H1 (cell line): Measurements from ENCODE around the gene PRDM10. TPM values are rescaled to one million over a fixed set of nuclear protein-coding genes. Genes with fewer than 3 reads are reported as not detected.

Experiments
- CTCF ChIA-PET: fragments of 300-600 bp; sonication (Branson Sonifier 250); formaldehyde crosslinking; loops from one replicate; lab custom pipeline; 2021; ENCODE audit not compliant: partially characterized antibody; lab: Charles Lee
- POLR2A ChIA-PET: fragments of 300-600 bp; sonication (Branson Sonifier 250); formaldehyde crosslinking; loops from one replicate; lab custom pipeline; 2021; ENCODE audit warnings: inconsistent platforms; ENCODE audit not compliant: partially characterized antibody; lab: Charles Lee
- DNase-seq, 2 experiments: peaks; one replicate each; pipeline versions ENCODE4 v3.0.0 to v3.0.0-alpha.2; 2010 to 2022; ENCODE audit warnings: low spot score in 2 of 2, low read depth in 1 of 2, mixed read lengths in 1 of 2
- FAIRE-seq: peaks from 2 replicates; lab custom pipeline; 2011; peaks lifted over from hg19 to GRCh38; lab: Jason Lieb, UNC
- H2AFZ ChIP-seq: 2 replicates; pipeline ENCODE4 v1.8.1; 2012; ENCODE audit warnings: low read length, inconsistent platforms
- H2AK5ac ChIP-seq: 2 replicates; pipeline ENCODE4 v1.6.1; 2013; ENCODE audit warnings: low read depth, low read length
- H2BK120ac ChIP-seq: replicated peaks from 2 replicates; pipeline ENCODE3; 2013; ENCODE audit warnings: low read depth, low read length, inconsistent platforms
- H2BK12ac ChIP-seq: 2 replicates; pipeline ENCODE4 v1.6.1; 2013; ENCODE audit warnings: low read depth, low read length
- H2BK15ac ChIP-seq: 2 replicates; pipeline ENCODE4 v1.6.1; 2013; ENCODE audit warnings: low read length
- H2BK20ac ChIP-seq: 2 replicates; pipeline ENCODE4 v1.6.1; 2013; ENCODE audit warnings: low read length
- H2BK5ac ChIP-seq: 2 replicates; pipeline ENCODE4 v1.6.1; 2013; ENCODE audit warnings: low read depth, low read length
- H3K14ac ChIP-seq: 2 replicates; pipeline ENCODE4 v1.6.1; 2013; ENCODE audit warnings: inconsistent platforms; ENCODE audit not compliant: insufficient read length
- H3K18ac ChIP-seq: 2 replicates; pipeline ENCODE4 v1.6.1; 2013; ENCODE audit warnings: low read length; ENCODE audit errors: extremely low read depth
- H3K23ac ChIP-seq: 2 replicates; pipeline ENCODE4 v1.6.1; 2013; ENCODE audit warnings: inconsistent platforms; ENCODE audit not compliant: insufficient read length
- H3K23me2 ChIP-seq: 2 replicates; pipeline ENCODE4 v1.6.1; 2013; ENCODE audit warnings: low read depth, low read length
- H3K27ac ChIP-seq: 2 replicates; pipeline ENCODE4 v1.6.1; 2011; ENCODE audit warnings: low read depth, low read length, inconsistent platforms
- H3K27me3 ChIP-seq, 4 experiments: replicated peaks in 1 of 4; 1 replicate in 1 of 4; 2 replicates in 3 of 4; pipeline versions ENCODE4 v1.6.1 to v1.8.1; 2011 to 2013; ENCODE audit warnings: low read length in 3 of 4, mild to moderate bottlenecking in 3 of 4, inconsistent platforms in 2 of 4, mixed read lengths in 2 of 4, moderate library complexity in 1 of 4; ENCODE audit not compliant: control insufficient read depth in 3 of 4, insufficient read depth in 3 of 4; ENCODE audit errors: extremely low read depth in 1 of 4
- H3K36me3 ChIP-seq, 4 experiments: 2 replicates each; pipeline versions ENCODE4 v1.6.1 to v1.8.1; 2011 to 2013; ENCODE audit warnings: mild to moderate bottlenecking in 4 of 4, low read length in 3 of 4, moderate library complexity in 2 of 4, control low read depth in 1 of 4, inconsistent platforms in 1 of 4; ENCODE audit not compliant: insufficient read depth in 4 of 4, control insufficient read depth in 2 of 4
- H3K4ac ChIP-seq: replicated peaks from 2 replicates; pipeline ENCODE3; 2013; ENCODE audit warnings: low read length, low read depth, mixed read lengths, inconsistent platforms; ENCODE audit not compliant: insufficient read length
- H3K4me1 ChIP-seq, 4 experiments: replicated peaks in 1 of 4; 1 replicate in 1 of 4; 2 replicates in 3 of 4; pipeline versions ENCODE4 v1.6.1 to v1.8.1; 2011 to 2013; ENCODE audit warnings: low read length in 3 of 4, inconsistent platforms in 2 of 4, mixed read lengths in 1 of 4; ENCODE audit not compliant: insufficient read depth in 4 of 4, control insufficient read depth in 3 of 4
- H3K4me2 ChIP-seq, 2 experiments: 2 replicates each; pipeline versions ENCODE4 v1.6.1 to v1.8.1; 2011 to 2013; ENCODE audit warnings: low read depth in 2 of 2, low read length in 2 of 2, control low read depth in 1 of 2, inconsistent platforms in 1 of 2, mild to moderate bottlenecking in 1 of 2; ENCODE audit not compliant: insufficient read depth in 1 of 2
- H3K4me3 ChIP-seq, 4 experiments: fragments of 200-600, 300-600 bp in 1 of 4; sonication (generic), shearing (Covaris generic), sonication (Bioruptor Twin) in 1 of 4; 2 replicates each; pipeline versions ENCODE4 v1.5.1 to v1.8.1; 2011 to 2016; ENCODE audit warnings: low read length in 4 of 4, low read depth in 3 of 4, control low read depth in 2 of 4, inconsistent platforms in 2 of 4, mild to moderate bottlenecking in 2 of 4, mixed read lengths in 1 of 4, moderate library complexity in 1 of 4; ENCODE audit not compliant: insufficient read depth in 2 of 4; ENCODE audit errors: extremely low read depth in 1 of 4
- H3K56ac ChIP-seq: replicated peaks from 2 replicates; pipeline ENCODE3; 2013; ENCODE audit warnings: low read depth, mild to moderate bottlenecking, mixed read lengths, low read length, inconsistent platforms; ENCODE audit not compliant: insufficient read length
- H3K79me1 ChIP-seq: 2 replicates; pipeline ENCODE4 v1.6.1; 2013; ENCODE audit warnings: low read depth, low read length, control low read depth
- H3K79me2 ChIP-seq, 2 experiments: 2 replicates each; pipeline versions ENCODE4 v1.6.1 to v1.8.1; 2012 to 2013; ENCODE audit warnings: low read length in 2 of 2, mild to moderate bottlenecking in 2 of 2, inconsistent platforms in 1 of 2; ENCODE audit not compliant: insufficient read depth in 2 of 2, control insufficient read depth in 1 of 2
- H3K9ac ChIP-seq, 4 experiments: replicated peaks in 1 of 4; 1 replicate in 1 of 4; 2 replicates in 3 of 4; pipeline versions ENCODE4 v1.6.1 to v1.8.1; 2011 to 2013; ENCODE audit warnings: low read depth in 3 of 4, low read length in 3 of 4, control low read depth in 2 of 4, mild to moderate bottlenecking in 2 of 4, moderate library complexity in 2 of 4, inconsistent platforms in 1 of 4; ENCODE audit errors: extremely low read depth in 1 of 4
- H3K9me3 ChIP-seq, 2 experiments: 2 replicates each; pipeline versions ENCODE4 v1.6.1 to v1.8.1; 2012 to 2013; ENCODE audit warnings: mild to moderate bottlenecking in 2 of 2, moderate library complexity in 2 of 2, control low read depth in 1 of 2, inconsistent platforms in 1 of 2, low read depth in 1 of 2, low read length in 1 of 2, mixed read lengths in 1 of 2; ENCODE audit not compliant: insufficient read depth in 2 of 2
- H4K20me1 ChIP-seq, 2 experiments: replicated peaks in 1 of 2; 2 replicates each; pipeline versions ENCODE3 to v1.8.1; 2011 to 2013; ENCODE audit warnings: inconsistent platforms in 2 of 2, low read length in 2 of 2, mild to moderate bottlenecking in 1 of 2; ENCODE audit not compliant: insufficient read depth in 2 of 2, control insufficient read depth in 1 of 2
- H4K5ac ChIP-seq: 2 replicates; pipeline ENCODE4 v1.6.1; 2013; ENCODE audit warnings: low read length, low read depth, mixed read lengths, inconsistent platforms; ENCODE audit not compliant: insufficient read length
- H4K8ac ChIP-seq: 2 replicates; pipeline ENCODE4 v1.8.0; 2013; ENCODE audit warnings: mild to moderate bottlenecking, moderate library complexity, low read length, inconsistent platforms; ENCODE audit not compliant: insufficient read depth; ENCODE audit errors: extremely low read depth
- H4K91ac ChIP-seq: replicated peaks from 2 replicates; pipeline ENCODE3; 2013; ENCODE audit warnings: low read length, mixed read lengths, inconsistent platforms; ENCODE audit not compliant: insufficient read length
- ASH2L ChIP-seq: fragments of 200-600, 300-600 bp; sonication (generic); IDR thresholded peaks from one replicate; pipeline ENCODE4 v1.7.1; 2017; ENCODE audit warnings: low read length
- JUND ChIP-seq: IDR thresholded peaks from 2 replicates; pipeline ENCODE4 v1.6.1; 2011; ENCODE audit warnings: mild to moderate bottlenecking, improper control_type of control experiment, low read length
- ZNF274 ChIP-seq: IDR thresholded peaks from 2 replicates; pipeline ENCODE4 v1.7.0; 2012; ENCODE audit warnings: low read length, borderline replicate concordance; ENCODE audit errors: extremely low read depth
- WGBS, 2 experiments: shearing (Covaris generic) in 1 of 2; methylation state at CpG; one replicate each; pipeline versions ENCODE4 v1.1.6 to v1.1.7; 2013 to 2015; ENCODE audit warnings: low lambda C conversion rate in 2 of 2, mixed read lengths in 2 of 2, inconsistent platforms in 1 of 2, low coverage in 1 of 2, missing lambda C conversion rate in 1 of 2; ENCODE audit not compliant: insufficient replicate concordance in 2 of 2, insufficient coverage in 1 of 2, insufficient read length in 1 of 2; ENCODE audit errors: extremely low coverage in 1 of 2, missing lambda C conversion rate in 1 of 2; 5-methylcytosine and 5-hydroxymethylcytosine counted together
- polyA plus RNA-seq, 7 experiments: library from polyadenylated mRNA; depleted of rRNA in 3 of 7; stranded (reverse) in 5 of 7; unstranded in 2 of 7; fragments of >200 nt in 5 of 7; fragments of 200-250 nt in 2 of 7; gene quantifications; 1 replicate in 5 of 7; 2 replicates in 1 of 7; 4 replicates in 1 of 7; pipeline versions ENCODE4 v1.2.1 to v1.2.3, GENCODE V29; 2011 to 2013; ENCODE audit warnings: missing spikeins in 2 of 7, mixed read lengths in 2 of 7
- total RNA-seq: library from RNA; stranded (reverse); fragmentation: NEBNext Ultra II Directional; extraction: Animal tissue kit (Norgen Biotek cat#: 25700); gene quantifications from 2 replicates; pipeline ENCODE4 v1.2.1, GENCODE V29; 2021

PRDM10 gene
- total and polyA plus RNA-seq, 2 of the 8 experiments (the other 6 are each of a cell fraction or from before 2014, with no cell fraction given): 15.5 to 19.2 TPM

- no peak overlapping the region for H2AFZ ChIP-seq
- H2BK12ac ChIP-seq: no peak overlapping the region
- H3K4ac ChIP-seq: no peak overlapping the region
- H3K4me3 ChIP-seq: no peak overlapping the region
- no peak overlapping the region for H3K4me2 ChIP-seq
- no peak overlapping the region for H3K18ac ChIP-seq
- no peaks in the 10 kb centered on the region for H4K20me1 ChIP-seq
- H3K27ac ChIP-seq: no peak overlapping the region
- FAIRE-seq (no peak), DNase-seq (no peak)
- H4K91ac ChIP-seq: no peak overlapping the region
- H2BK15ac ChIP-seq: no peak overlapping the region
- no peak overlapping the region for H3K23ac ChIP-seq
- no peaks in the 10 kb centered on the region for H3K23me2 ChIP-seq
- H4K8ac ChIP-seq: no peak overlapping the region
- WGBS, 2 experiments: 91% methylated on average over 3 of the region's 3 CpGs; no CpG with 5 or more reads in 1 of the 2 experiments
- no peak overlapping the region for H3K56ac ChIP-seq
- no peaks in the 10 kb centered on the region for H3K36me3 ChIP-seq
- peaks cover 3% of the 10 kb centered on the region; the same call in 1 of the 2 replicates for H3K79me1 ChIP-seq
- H3K9me3 ChIP-seq: no peaks in the 10 kb centered on the region; a peak in 1 of 4 replicates
- H2BK120ac ChIP-seq: no peak overlapping the region
- no peaks in the 10 kb centered on the region for H3K4me1 ChIP-seq
- TF ChIP-seq ASH2L (no peak), JUND (no peak), ZNF274 (no peak)
- H2BK20ac ChIP-seq: no peak overlapping the region
- ChIA-PET CTCF (interaction anchor here (0.6 to 1.7 kb wide), 4 partner anchors 10 to 147 kb away, joined by 3 to 4 read pairs (median 3); no protein-coding TSS in a partner anchor), POLR2A (interaction anchor here (1.4 to 1.6 kb wide), 2 partner anchors 15 to 17 kb away, joined by 3 to 4 read pairs; partner anchors contain the start of gene PRDM10)
- H2AK5ac ChIP-seq: no peak overlapping the region
- H2BK5ac ChIP-seq: no peak overlapping the region
- no peak overlapping the region for H3K9ac ChIP-seq
- H3K79me2 ChIP-seq: peaks cover 0 to 13% of the 10 kb centered on the region in 2 experiments; a peak in 2 of 4 replicates
- no peak overlapping the region for H3K14ac ChIP-seq
- H4K5ac ChIP-seq: no peak overlapping the region
- H3K27me3 ChIP-seq: peaks cover 0 to 1% (median 0%) of the 10 kb centered on the region in 4 experiments; a peak in 1 of 7 replicates
Observed at GRCh38 chr11:129985823-129986222, 16.8 kb downstream of the PRDM10 start.
